ENCODE measurements around the gene RANBP6.

The RANBP6 gene

GRCh38 chr9:6007058-6007769 is 8.2 kb downstream of the RANBP6 start:
- DNase-seq, result peak; percentile 34

- no peak for DNase-seq
These were observed 8.7 kb downstream of the RANBP6 start for GRCh38 chr9:6006749-6007057.

- no peak for DNase-seq
These were observed 14.5 kb downstream of the RANBP6 start for GRCh38 chr9:6000955-6001354.

- DNase-seq, result no peak
These were observed 15.9 kb downstream of the RANBP6 start for GRCh38 chr9:5999443-6000101.

- no peak for DNase-seq
These were observed 20.9 kb downstream of the RANBP6 start for GRCh38 chr9:5994493-5994892.

- no peak for DNase-seq
These were observed 27.2 kb downstream of the RANBP6 start for GRCh38 chr9:5988265-5988664.

- DNase-seq, result no peak
These were observed 32.4 kb downstream of the RANBP6 start for GRCh38 chr9:5983042-5983441.

GRCh38 chr9:5982317-5982716 is 33.1 kb downstream of the RANBP6 start:
- DNase-seq, result no peak

- no peak for DNase-seq
These were observed 36.9 kb downstream of the RANBP6 start for GRCh38 chr9:5978523-5978922.

GRCh38 chr9:5976674-5977397 is 38.6 kb downstream of the RANBP6 start:
- DNase-seq, result no peak

GRCh38 chr9:5971740-5972139 is 43.7 kb downstream of the RANBP6 start:
- DNase-seq, result no peak
